ENCODE results near the gene RAET1L.

The RAET1L gene

DNA sequence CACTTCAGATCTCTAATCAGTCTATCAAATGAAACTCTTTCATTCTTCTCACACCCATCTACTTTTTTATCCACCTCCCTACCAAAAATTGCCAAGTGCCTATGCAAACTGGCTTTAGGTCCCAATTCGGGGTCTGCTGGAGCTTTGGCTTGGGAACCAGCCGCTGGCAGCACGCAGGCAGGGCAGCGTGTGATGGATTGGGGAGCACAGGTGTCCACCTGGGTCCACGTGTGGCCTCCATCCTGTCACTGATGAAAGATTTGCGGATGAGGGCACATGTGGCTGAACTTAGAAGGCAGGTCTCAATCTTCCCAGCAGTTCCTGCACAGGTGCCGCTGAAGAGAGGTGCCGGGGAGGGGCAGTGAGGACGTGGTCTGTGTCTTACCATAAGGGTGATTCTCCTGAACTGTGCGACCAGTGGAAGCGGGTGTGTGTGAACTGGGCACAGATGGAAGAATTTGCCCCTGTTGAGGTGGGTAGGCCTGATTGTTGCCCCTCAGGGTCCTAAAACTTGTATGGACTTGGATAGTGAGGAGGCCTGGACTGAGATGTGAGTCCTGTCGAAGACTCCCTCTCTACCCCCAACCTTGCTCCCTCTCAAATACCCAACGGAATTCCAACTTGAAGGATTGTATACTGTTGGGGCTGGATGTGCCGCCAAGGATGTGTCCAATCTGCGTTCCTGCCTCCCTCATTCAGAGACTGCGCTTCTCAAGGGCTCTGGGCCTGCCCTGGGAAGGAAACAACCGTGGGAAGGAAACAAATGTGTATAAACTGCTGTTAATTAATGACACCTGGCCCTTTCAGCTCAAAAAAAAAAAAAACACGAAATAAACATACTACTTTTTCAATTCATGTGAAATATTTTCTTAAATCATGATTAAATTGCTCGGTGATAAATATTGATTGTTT lies 18.4 kb upstream of the RAET1L start:
- DNase-seq (no peak), ATAC-seq (ENCODE audit: insufficient read depth, low read depth) (no peak)
- H3K9ac ChIP-seq (ENCODE audit: low read depth, low read length): no peak overlapping the region
- H3K79me2 ChIP-seq (ENCODE audit: insufficient read depth, low read length): no peaks in the 10 kb centered on the region
- no peak overlapping the region for H2AFZ ChIP-seq (ENCODE audit: low read depth, low read length)
- TF ChIP-seq, protein P1, sequence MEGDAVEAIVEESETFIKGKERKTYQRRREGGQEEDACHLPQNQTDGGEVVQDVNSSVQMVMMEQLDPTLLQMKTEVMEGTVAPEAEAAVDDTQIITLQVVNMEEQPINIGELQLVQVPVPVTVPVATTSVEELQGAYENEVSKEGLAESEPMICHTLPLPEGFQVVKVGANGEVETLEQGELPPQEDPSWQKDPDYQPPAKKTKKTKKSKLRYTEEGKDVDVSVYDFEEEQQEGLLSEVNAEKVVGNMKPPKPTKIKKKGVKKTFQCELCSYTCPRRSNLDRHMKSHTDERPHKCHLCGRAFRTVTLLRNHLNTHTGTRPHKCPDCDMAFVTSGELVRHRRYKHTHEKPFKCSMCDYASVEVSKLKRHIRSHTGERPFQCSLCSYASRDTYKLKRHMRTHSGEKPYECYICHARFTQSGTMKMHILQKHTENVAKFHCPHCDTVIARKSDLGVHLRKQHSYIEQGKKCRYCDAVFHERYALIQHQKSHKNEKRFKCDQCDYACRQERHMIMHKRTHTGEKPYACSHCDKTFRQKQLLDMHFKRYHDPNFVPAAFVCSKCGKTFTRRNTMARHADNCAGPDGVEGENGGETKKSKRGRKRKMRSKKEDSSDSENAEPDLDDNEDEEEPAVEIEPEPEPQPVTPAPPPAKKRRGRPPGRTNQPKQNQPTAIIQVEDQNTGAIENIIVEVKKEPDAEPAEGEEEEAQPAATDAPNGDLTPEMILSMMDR (IDR thresholded peaks at IDR 0.05; ENCODE audit: borderline replicate concordance, extremely low read depth, low read length, poor library complexity, severe bottlenecking): no peak
- TF ChIP-seq EZH2 (IDR thresholded peaks at IDR 0.05; ENCODE audit: borderline replicate concordance, low read depth, low read length, severe bottlenecking): no peak
- no peak overlapping the region for H3K27ac ChIP-seq (ENCODE audit: low read length)
- peaks cover 28% of the 10 kb centered on the region for H3K27me3 ChIP-seq (ENCODE audit: insufficient read depth, low read length, poor library complexity)
- no peak overlapping the region for H3K4me2 ChIP-seq (ENCODE audit: insufficient read depth, low read length)
- no peaks in the 10 kb centered on the region for H3K36me3 ChIP-seq (ENCODE audit: insufficient read depth, low read length)
- H3K4me3 ChIP-seq (ENCODE audit: low read depth in 1 of 2, low read length in 2 of 2): no peak overlapping the region
- H3K9me3 ChIP-seq (ENCODE audit: insufficient read depth, low read length, severe bottlenecking): no peaks in the 10 kb centered on the region
- H4K20me1 ChIP-seq (ENCODE audit: insufficient read depth, low read length): no peaks in the 10 kb centered on the region
- no peaks in the 10 kb centered on the region for H3K4me1 ChIP-seq (ENCODE audit: insufficient read depth, low read length)

DNA sequence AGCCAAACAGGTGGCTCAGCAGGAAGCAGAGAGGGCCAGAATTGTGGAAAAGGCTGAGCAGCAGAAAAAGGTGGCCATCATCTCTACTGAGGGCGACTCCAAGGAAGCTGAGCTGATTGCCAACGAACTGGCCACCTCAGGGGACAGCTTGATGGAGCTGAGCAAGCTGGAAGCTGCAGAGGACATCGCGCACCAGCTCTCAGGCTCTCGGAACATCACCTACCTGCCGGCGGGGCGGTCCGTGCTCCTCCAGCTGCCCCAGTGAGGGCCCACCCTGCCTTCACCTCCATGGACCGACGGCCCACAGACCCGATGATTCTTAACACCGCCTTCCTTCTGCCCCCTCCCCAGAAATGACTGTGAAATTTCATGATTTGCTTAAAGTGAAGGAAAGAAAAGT lies 17.8 kb upstream of the RAET1L start:
- Histone ChIP-seq H3K27ac (ENCODE audit: low read length) (no peak overlapping the region), H3K27me3 (ENCODE audit: insufficient read depth, low read length, poor library complexity) (peaks cover 28% of the 10 kb centered on the region), H2AFZ (ENCODE audit: low read depth, low read length) (no peak overlapping the region), H3K9me3 (ENCODE audit: insufficient read depth, low read length, severe bottlenecking) (no peaks in the 10 kb centered on the region), H3K9ac (ENCODE audit: low read depth, low read length) (no peak overlapping the region), H4K20me1 (ENCODE audit: insufficient read depth, low read length) (no peaks in the 10 kb centered on the region), H3K4me3 (ENCODE audit: low read depth in 1 of 2, low read length in 2 of 2) (no peak overlapping the region), H3K36me3 (ENCODE audit: insufficient read depth, low read length) (no peaks in the 10 kb centered on the region), H3K79me2 (ENCODE audit: insufficient read depth, low read length) (no peaks in the 10 kb centered on the region), H3K4me1 (ENCODE audit: insufficient read depth, low read length) (no peaks in the 10 kb centered on the region), H3K4me2 (ENCODE audit: insufficient read depth, low read length) (no peak overlapping the region)
- no peak for TF ChIP-seq EZH2 (IDR thresholded peaks at IDR 0.05; ENCODE audit: borderline replicate concordance, low read depth, low read length, severe bottlenecking)
- TF ChIP-seq, protein P1 (IDR thresholded peaks at IDR 0.05; ENCODE audit: borderline replicate concordance, extremely low read depth, low read length, poor library complexity, severe bottlenecking): no peak
- ATAC-seq (ENCODE audit: insufficient read depth, low read depth) (no peak), DNase-seq (no peak)

DNA sequence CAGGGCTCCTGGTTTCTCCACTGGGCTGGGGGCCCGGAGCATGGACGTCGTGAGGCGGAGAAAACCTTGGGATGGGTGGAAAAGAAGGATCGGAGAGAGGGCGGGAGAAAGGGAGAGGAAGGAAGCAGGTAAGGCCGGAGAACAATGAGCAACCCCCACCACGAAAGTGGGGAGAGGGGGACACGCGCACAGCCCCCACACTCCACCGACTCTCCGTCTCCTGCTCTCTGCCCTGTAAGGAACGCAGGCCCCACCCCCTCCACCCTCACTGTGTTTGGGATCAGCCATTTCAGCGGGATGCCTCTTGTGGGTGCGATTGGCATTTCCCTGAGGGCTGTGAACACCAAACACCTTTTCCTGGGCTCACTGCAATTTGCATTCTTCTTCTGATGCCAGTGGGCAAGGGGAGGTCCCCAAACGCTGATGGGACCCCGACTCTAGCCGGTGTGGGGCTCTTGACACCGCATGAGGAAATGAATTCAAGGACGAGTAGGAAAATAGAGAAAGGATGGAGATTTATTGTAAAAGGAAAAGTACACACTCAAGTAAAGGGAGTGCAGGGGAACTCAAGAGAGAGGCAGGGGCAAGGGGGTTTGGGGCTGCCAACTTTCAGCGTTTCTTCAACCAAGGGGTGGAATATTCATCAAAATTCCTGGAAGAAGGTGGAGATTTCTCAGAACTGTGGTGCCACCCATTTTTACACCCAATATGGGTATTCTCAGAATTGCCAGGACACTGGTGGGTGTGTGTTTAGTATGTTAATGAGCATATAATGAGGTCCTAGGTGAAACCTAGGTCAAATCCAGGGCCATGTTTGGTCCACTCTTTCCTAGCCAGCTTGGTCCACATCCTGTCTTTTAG lies 13.1 kb upstream of the RAET1L start:
- H2AFZ ChIP-seq (ENCODE audit: low read depth, low read length): no peak overlapping the region
- peaks cover 27% of the 10 kb centered on the region for H3K27me3 ChIP-seq (ENCODE audit: insufficient read depth, low read length, poor library complexity)
- ATAC-seq (ENCODE audit: insufficient read depth, low read depth) (no peak), DNase-seq (no peak)
- H3K27ac ChIP-seq (ENCODE audit: low read length): no peak overlapping the region
- H4K20me1 ChIP-seq (ENCODE audit: insufficient read depth, low read length): no peaks in the 10 kb centered on the region; the same call in 1 of the 2 replicates
- no peaks in the 10 kb centered on the region for H3K4me1 ChIP-seq (ENCODE audit: insufficient read depth, low read length)
- no peaks in the 10 kb centered on the region for H3K9me3 ChIP-seq (ENCODE audit: insufficient read depth, low read length, severe bottlenecking)
- no peak for TF ChIP-seq EZH2 (IDR thresholded peaks at IDR 0.05; ENCODE audit: borderline replicate concordance, low read depth, low read length, severe bottlenecking)
- TF ChIP-seq, protein P1 (IDR thresholded peaks at IDR 0.05; ENCODE audit: borderline replicate concordance, extremely low read depth, low read length, poor library complexity, severe bottlenecking): no peak
- H3K36me3 ChIP-seq (ENCODE audit: insufficient read depth, low read length): no peaks in the 10 kb centered on the region
- no peaks in the 10 kb centered on the region for H3K79me2 ChIP-seq (ENCODE audit: insufficient read depth, low read length)
- H3K9ac ChIP-seq (ENCODE audit: low read depth, low read length): no peak overlapping the region
- no peak overlapping the region for H3K4me3 ChIP-seq (ENCODE audit: low read depth in 1 of 2, low read length in 2 of 2)
- no peak overlapping the region for H3K4me2 ChIP-seq (ENCODE audit: insufficient read depth, low read length)
